OCI-LY1 (cell line): Measurements from ENCODE around the gene MARCHF6.
"Not testable (repeated sequence)": the region's sequence is repeated elsewhere in the genome, so short reads cannot be mapped to it uniquely, and the experiment has no call there.

Source experiments
- H2AFZ ChIP-seq: fragments of 200-600 bp; sonication (generic), shearing (Covaris generic); 2 replicates; pipeline ENCODE4 v1.6.0; 2014; ENCODE audit warnings: antibody characterized with exemption, mild to moderate bottlenecking, low read length
- H3F3A ChIP-seq: fragments of 200-600 bp; sonication (generic), shearing (Covaris generic); 2 replicates; pipeline ENCODE4 v1.6.0; 2014; ENCODE audit warnings: mild to moderate bottlenecking, antibody characterized with exemption, low read length, moderate library complexity; ENCODE audit not compliant: insufficient read depth
- H3K27ac ChIP-seq: fragments of 200-600 bp; sonication (generic); 2 replicates; pipeline ENCODE4 v1.5.1; 2014; ENCODE audit warnings: low read length, mixed run types, mild to moderate bottlenecking, low read depth; ENCODE audit not compliant: poor library complexity, severe bottlenecking
- H3K27me3 ChIP-seq: fragments of 200-600 bp; sonication (generic); 2 replicates; pipeline ENCODE4 v1.6.0; 2014; ENCODE audit warnings: antibody characterized with exemption, mild to moderate bottlenecking, low read length, moderate library complexity; ENCODE audit not compliant: insufficient read depth
- H3K36me3 ChIP-seq: fragments of 200-600 bp; sonication (generic); 2 replicates; pipeline ENCODE4 v1.6.1; 2014; ENCODE audit warnings: mild to moderate bottlenecking, antibody characterized with exemption, low read length, moderate library complexity, mixed read lengths; ENCODE audit not compliant: insufficient read depth
- H3K4me1 ChIP-seq: fragments of 200-600 bp; sonication (generic); 2 replicates; pipeline ENCODE4 v1.5.1; 2014; ENCODE audit warnings: mild to moderate bottlenecking, low read length, moderate library complexity; ENCODE audit not compliant: insufficient read depth, severe bottlenecking
- H3K4me2 ChIP-seq: fragments of 200-600 bp; sonication (generic), shearing (Covaris generic); 2 replicates; pipeline ENCODE4 v1.6.1; 2014; ENCODE audit warnings: low read length
- H3K4me3 ChIP-seq: fragments of 200-600 bp; sonication (generic); 2 replicates; pipeline ENCODE4 v1.5.1; 2014; ENCODE audit warnings: low read length, low read depth, mild to moderate bottlenecking, mixed read lengths; ENCODE audit not compliant: poor library complexity, severe bottlenecking
- H3K79me2 ChIP-seq: fragments of 200-600 bp; shearing (Covaris generic); 2 replicates; pipeline ENCODE4 v1.6.1; 2016; ENCODE audit warnings: mixed run types, low read length, mixed read lengths; ENCODE audit not compliant: insufficient read depth
- H3K9ac ChIP-seq: fragments of 200-600 bp; sonication (generic), shearing (Covaris generic); 2 replicates; pipeline ENCODE4 v1.6.1; 2014; ENCODE audit warnings: mild to moderate bottlenecking, low read length, mixed read lengths
- H3K9me2 ChIP-seq: fragments of 200-600 bp; sonication (generic), shearing (Covaris generic); 2 replicates; pipeline ENCODE4 v1.6.1; 2014; ENCODE audit warnings: low read depth, mild to moderate bottlenecking, low read length, mixed read lengths
- H3K9me3 ChIP-seq: fragments of 200-600 bp; shearing (Covaris generic); 2 replicates; pipeline ENCODE4 v1.6.1; 2014; ENCODE audit warnings: low read length, mixed read lengths
- H4K20me1 ChIP-seq: fragments of 200-600 bp; sonication (generic), shearing (Covaris generic); 2 replicates; pipeline ENCODE4 v1.6.0; 2016; ENCODE audit warnings: mild to moderate bottlenecking, low read length; ENCODE audit not compliant: insufficient read depth
- EZH2 ChIP-seq: fragments of 200-600 bp; sonication (generic), shearing (Covaris generic); IDR thresholded peaks from 2 replicates; pipeline ENCODE4 v1.8.0; 2017; ENCODE audit warnings: borderline replicate concordance, mixed run types, mild to moderate bottlenecking, antibody characterized with exemption, low read length, moderate library complexity, mixed read lengths
- TF ChIP-seq, protein P1 (sequence below): fragments of 200-600 bp; sonication (generic), shearing (Covaris generic); IDR thresholded peaks from 2 replicates; pipeline ENCODE4 v1.5.1; 2017; ENCODE audit warnings: mild to moderate bottlenecking, antibody characterized with exemption, low read length, moderate library complexity, mixed read lengths

MARCHF6 gene

GRCh38 chr5:10308844-10309243, 44.7 kb upstream of the MARCHF6 start:
- Histone ChIP-seq H3K4me2 (no peak overlapping the region), H3K4me3 (no peak overlapping the region), H4K20me1 (no peaks in the 10 kb centered on the region), H3F3A (no peaks in the 10 kb centered on the region), H3K36me3 (no peaks in the 10 kb centered on the region), H3K9me2 (no peaks in the 10 kb centered on the region), H2AFZ (no peak overlapping the region), H3K9ac (no peak overlapping the region), H3K9me3 (no peaks in the 10 kb centered on the region), H3K4me1 (peaks cover 7% of the 10 kb centered on the region), H3K27me3 (peaks cover 5% of the 10 kb centered on the region; the same call in 1 of the 2 replicates), H3K79me2 (no peaks in the 10 kb centered on the region), H3K27ac (no peak overlapping the region)
- TF ChIP-seq, protein P1, sequence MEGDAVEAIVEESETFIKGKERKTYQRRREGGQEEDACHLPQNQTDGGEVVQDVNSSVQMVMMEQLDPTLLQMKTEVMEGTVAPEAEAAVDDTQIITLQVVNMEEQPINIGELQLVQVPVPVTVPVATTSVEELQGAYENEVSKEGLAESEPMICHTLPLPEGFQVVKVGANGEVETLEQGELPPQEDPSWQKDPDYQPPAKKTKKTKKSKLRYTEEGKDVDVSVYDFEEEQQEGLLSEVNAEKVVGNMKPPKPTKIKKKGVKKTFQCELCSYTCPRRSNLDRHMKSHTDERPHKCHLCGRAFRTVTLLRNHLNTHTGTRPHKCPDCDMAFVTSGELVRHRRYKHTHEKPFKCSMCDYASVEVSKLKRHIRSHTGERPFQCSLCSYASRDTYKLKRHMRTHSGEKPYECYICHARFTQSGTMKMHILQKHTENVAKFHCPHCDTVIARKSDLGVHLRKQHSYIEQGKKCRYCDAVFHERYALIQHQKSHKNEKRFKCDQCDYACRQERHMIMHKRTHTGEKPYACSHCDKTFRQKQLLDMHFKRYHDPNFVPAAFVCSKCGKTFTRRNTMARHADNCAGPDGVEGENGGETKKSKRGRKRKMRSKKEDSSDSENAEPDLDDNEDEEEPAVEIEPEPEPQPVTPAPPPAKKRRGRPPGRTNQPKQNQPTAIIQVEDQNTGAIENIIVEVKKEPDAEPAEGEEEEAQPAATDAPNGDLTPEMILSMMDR, result no peak
- no peak for TF ChIP-seq EZH2

GRCh38 chr5:10310066-10310779, 43.3 kb upstream of the MARCHF6 start:
- Histone ChIP-seq H3F3A (no peaks in the 10 kb centered on the region), H3K9me3 (no peaks in the 10 kb centered on the region), H3K4me1 (peaks cover 7% of the 10 kb centered on the region), H3K4me3 (no peak overlapping the region), H3K36me3 (no peaks in the 10 kb centered on the region), H3K9me2 (no peaks in the 10 kb centered on the region), H2AFZ (no peak overlapping the region), H3K9ac (no peak overlapping the region), H3K27ac (no peak overlapping the region), H3K79me2 (no peaks in the 10 kb centered on the region), H3K27me3 (peaks cover 5% of the 10 kb centered on the region; the same call in 1 of the 2 replicates), H3K4me2 (no peak overlapping the region), H4K20me1 (no peaks in the 10 kb centered on the region)
- no peak for TF ChIP-seq EZH2
- TF ChIP-seq, protein P1, result no peak

- not testable (repeated sequence) for H3K79me2 ChIP-seq, H2AFZ ChIP-seq, H3K4me1 ChIP-seq, H3K36me3 ChIP-seq, H3K27me3 ChIP-seq, H3F3A ChIP-seq, H3K9me2 ChIP-seq, H3K4me2 ChIP-seq, H3K9ac ChIP-seq, H3K9me3 ChIP-seq, H3K4me3 ChIP-seq, H4K20me1 ChIP-seq, H3K27ac ChIP-seq
Observed at GRCh38 chr5:10310835-10311570, 42.5 kb upstream of the MARCHF6 start.
